Activated T-cell treated with anti-CD3 and anti-CD28 coated beads, Interleukin-2, amount 50 U/mL, for 1 hour (primary cell): ENCODE data around the gene GARS1.
"Not testable (repeated sequence)": the region's sequence is repeated elsewhere in the genome, so short reads cannot be mapped to it uniquely, and the experiment has no call there.

Experiments
- DNase-seq: peaks from one replicate; pipeline ENCODE4 v3.0.0-alpha.2; 2020

GARS1 gene

DNA sequence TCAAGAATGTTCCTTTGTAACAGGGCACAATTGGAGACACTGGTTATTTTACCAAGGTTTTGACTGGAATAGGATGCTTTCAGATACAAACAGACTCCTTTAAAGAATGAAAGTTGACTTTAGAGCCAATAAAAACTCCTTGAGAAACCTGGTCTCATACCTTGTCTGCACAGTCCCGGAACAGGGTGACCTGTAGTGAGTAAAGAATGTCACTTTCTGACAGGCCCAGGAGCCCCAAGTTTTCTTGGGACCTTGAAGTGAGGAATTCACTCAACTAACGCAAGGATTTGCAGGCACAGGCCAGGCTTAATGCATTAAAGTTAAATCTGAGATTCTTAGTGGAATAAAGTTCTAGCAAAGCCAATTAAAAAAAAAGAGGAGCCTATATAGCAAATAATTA is 11.5 kb upstream of the GARS1 start:
- DNase-seq = no peak

DNA sequence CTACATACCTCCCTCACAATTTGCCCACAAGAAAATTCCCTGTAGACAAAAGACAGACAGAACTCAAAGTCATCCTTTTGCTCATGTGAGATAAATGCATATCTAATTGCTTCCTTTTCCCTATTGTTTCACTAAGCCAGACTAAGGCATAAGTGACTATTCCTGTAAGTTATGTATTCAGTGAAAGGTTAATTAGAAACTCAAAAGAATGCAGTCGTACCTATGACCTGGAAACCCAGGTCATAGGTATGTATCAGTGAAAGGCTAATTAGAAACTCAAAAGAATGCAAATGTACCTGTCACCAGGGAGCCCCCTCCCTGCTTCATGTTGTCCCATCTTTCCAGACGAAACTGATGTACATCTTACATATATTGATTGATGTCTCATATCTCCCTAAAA is 10.3 kb upstream of the GARS1 start:
- DNase-seq = no peak

DNA sequence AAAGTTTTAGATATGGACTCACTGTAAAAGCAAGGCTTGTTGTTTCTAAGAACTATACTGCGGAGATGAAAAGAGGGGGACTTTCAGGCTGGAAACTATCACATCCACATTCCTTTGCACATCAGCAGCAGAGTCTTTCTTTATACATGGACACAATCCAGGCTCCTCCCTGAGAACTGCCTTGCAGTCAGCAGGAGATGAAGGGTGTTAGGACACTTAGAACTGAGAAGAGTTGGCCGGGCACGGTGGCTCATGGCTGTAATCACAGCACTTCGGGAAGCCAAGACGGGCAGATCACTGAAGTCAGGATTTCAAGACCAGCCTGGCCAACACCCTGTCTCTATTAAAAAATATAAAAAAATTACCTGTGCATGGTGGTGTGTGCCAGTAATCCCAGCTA is 9.7 kb upstream of the GARS1 start:
- DNase-seq = no peak

DNA sequence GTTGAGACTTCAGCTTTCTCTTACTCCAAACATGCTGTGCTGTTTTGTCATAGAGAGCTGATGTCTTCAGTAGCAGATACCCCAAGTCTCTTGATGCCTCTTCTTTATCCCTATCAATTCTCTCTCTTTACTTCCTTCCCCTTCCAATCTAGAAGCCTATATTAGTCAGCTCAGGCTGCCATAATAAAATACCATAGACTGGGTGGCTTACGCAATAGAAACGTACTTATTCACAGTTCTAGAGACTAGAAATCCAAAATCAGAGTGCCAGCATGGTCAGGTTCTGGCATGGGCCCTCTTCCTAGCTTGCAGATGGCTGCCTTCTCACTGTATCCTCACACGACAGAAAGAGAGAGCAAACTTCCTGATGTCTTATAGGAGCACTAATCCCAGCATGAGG is 9.0 kb upstream of the GARS1 start:
- no peak for DNase-seq

DNA sequence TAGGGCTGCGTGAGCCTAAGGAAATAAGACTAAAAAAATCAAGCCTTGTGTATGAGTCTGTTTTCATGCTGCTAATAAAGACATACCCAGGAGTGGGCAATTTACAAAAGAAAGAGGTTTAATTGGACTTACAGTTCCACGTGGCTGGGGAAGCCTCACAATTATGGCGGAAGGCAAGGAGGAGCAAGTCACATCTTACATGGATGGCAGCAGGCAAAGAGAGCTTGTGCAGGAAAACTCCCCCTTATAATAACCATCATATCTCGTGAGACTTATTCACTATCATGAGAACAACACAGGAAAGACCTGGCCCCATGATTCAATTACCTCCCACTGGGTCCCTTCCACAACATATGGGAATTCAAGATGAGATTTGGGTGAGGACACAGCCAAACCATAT is 7.1 kb upstream of the GARS1 start:
- not testable (repeated sequence) for DNase-seq

DNA sequence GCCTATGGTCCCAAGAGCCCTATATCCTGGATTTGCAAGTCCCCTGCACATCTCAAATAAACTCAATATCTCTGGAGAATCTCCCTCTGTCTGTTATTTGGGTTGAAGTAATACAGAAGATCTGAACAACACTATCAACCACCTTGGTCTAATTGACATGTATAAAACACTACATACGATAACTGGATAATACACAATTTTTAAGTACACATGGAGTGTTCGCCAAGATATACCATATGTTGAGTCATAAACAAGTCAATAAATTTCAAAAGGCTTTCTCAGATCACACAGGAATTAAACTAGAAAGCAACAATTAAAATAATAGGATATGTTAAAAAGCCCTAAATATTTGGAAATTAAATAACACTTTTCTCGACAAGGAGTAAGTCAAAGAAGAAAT is 5.6 kb upstream of the GARS1 start:
- DNase-seq = no peak

DNA sequence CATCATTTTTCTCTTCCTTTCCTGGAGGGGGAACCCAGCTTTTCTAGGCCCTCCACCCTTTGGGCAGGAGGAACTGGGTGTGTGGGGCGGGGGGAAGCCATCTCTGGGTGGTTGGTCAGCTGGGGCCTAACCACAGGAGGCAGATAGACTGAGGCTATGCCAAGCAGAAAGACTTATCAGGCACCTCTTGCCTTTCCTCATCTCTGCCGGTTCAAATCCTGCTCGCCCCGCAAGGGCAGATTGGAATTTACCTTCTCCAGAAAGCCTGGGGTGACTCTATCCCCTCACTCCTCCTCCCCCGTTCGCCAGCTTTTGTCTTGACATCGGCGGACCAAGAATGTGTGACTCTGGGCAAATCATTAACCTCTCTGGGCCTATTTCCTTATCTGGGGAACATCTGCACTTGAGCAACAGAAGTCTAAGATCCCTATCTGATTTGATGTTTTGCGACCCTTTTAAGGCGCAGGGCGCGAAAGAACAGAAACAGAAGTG is 584 bp upstream of the GARS1 start:
- peak; percentile 57 for DNase-seq

DNA sequence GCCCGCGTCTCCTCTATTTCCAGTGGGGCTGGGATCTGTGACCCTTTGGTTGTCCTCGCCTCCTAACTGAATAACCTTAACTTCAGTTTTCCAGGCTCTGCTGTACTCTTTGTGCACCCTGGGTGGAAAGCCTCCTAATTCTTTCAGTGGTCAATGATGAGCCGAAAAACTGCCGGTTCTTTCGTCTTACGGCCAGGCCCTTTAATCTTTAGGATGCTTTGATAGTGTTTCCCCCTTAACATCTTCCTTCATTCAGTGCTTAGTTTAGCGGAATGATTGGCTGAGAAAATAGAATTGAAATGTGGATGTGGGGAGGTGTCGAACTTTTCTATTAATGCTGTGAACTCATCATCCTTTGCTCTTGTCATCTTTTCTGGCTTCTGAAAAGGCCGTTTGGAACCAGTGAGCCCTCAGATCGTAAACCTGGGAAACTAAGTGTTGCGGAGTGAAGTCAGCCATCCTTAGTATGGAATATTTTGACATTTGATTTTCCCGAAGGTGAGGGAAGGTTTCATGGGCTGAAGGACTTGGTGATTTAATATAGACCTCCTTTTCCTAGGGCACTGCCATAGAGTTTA is 847 bp downstream of the GARS1 start:
- no peak for DNase-seq

DNA sequence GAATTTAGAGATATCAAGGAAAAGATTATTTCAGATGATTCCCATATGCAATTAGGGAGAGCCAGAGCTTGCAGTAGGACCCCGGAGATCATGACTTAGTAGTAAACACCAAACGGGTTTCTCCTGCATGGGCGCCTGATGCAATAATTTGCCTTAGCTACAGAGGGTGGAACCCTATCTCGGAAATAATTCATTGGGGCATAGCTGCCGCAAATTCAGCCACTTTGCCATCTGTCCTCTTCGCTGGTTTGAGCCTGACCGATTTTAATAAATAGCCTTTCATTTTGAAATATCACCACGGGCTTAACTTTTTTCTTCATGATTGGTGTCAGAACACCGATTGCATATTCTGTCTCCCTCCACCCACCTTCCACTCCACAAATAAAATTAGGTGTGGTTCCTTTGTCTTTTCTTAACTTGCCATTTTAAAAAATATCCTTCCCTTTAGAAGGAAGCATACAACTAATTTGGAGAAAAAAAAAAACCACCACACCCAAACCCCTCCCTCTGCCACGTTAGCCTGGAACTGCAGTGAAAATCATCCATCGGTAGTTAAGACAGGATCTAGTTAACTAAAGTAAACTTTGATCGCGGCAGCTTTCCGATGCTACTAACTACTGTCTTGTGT is 1.4 kb downstream of the GARS1 start:
- DNase-seq = no peak

DNA sequence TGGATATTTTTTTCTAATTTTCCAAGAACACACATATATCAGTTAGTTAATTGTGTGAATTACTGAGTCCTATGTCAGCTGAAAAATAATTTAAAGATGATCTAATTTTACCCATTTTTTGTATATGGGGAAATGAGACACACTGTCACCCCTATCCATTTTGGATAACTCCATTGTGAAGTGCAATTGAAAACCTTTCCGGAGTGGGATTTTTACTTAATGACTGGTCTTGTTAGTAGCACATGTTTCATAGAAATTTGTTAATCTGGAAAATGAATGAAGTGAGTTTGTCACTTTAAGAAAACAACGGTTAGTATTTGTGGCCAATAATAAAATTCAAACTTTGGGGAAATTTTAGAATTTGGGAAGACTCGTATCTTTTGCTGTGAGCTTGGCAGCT is 2.0 kb downstream of the GARS1 start:
- DNase-seq = no peak

DNA sequence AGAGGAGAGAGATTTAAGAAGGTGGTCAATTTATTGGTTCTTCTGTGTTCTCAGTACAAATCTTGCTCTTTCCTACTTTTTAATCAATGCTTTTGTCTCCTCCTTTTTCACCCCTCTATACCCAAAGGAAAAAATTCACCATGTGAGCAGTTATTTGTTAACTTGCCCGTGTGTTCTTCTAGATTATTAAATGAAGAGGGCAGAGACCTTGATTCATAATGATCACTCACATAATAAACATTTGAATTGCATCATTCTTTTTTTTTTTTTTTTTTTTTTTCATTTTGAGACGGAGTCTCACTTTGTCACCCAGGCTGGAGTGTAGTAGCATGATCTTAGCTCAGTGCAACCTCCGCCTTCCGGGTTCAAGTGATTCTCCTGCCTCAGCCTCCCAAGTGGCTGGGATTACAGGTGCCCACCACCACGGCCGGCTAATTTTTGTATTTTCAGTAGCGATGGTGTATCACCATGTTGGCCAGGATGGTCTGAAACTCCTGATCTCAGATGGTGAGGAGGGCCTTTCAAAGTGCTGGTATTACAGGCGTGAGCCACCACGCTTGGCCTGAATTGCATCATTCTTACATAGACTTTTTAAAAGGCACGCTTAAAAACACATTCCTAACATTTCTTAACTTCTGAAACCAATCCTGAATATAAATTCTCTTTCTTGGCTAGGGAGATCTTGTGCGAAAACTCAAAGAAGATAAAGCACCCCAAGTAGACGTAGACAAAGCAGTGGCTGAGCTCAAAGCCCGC is 3.6 kb downstream of the GARS1 start:
- DNase-seq = no peak

DNA sequence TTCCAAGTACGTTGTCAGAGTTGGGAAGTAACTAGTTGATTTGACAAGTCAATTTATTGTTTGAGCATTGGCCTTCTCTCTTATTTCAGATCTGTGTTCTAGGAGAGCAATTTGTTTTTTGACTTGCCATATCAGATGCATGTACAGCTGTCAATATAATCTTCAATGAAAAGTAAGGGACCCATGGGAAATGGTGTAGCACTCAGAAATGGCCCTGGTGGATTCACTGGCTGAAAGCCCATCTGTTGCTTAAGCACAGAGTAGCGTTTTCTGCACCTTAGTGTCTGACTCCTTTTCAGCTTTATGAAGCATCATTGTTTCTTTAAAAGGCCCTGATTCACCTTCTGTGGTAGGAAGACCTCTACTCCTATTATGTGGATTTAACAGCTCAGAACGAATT is 10.2 kb downstream of the GARS1 start:
- no peak for DNase-seq

DNA sequence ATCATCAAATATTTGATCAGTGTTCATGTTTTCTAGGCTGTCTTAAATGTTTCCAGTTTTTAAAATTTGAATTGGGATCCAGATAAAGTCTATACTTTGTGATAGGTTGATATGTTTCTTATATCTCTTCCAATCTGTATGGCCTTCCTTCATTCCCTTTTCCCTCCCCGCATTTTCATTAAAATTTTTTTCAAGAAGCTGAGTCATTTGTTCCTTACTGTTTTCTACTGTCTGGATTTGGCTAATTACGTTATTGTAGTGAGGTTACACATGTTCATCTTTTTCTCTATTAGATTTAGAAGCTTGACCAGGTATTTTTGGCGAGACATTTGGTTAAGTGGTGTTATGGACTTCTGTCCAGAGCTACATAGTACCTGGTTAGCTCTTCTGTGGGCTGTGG is 11.2 kb downstream of the GARS1 start:
- DNase-seq = no peak

DNA sequence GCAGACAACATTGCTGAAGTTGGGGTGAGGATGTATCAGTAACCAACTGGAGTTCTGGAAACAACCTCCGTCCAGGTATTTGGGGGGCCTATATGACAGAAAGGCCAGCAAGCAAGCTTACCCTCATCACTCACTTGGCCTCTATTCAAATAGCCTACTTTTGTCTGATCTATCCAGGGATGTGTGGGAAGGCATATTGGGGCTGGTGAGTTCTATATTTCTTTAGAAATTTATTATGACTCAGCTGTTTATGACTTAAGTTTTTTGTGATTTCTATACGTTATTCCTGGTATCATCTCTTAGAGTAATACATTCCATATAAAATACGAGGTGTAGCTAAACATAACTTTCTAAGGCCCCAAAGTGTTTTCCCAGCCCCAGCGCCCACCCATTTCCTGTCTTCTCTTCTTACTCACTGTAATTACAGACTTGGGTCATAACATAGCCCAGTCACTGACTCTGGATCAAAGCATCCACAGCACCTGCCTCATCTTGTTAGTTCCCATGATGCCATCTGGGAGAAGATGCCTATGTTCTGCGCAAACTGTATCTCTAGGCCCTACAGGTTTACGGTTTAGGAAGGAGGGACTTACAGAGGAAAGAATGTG is 18.1 kb downstream of the GARS1 start:
- DNase-seq = no peak

DNA sequence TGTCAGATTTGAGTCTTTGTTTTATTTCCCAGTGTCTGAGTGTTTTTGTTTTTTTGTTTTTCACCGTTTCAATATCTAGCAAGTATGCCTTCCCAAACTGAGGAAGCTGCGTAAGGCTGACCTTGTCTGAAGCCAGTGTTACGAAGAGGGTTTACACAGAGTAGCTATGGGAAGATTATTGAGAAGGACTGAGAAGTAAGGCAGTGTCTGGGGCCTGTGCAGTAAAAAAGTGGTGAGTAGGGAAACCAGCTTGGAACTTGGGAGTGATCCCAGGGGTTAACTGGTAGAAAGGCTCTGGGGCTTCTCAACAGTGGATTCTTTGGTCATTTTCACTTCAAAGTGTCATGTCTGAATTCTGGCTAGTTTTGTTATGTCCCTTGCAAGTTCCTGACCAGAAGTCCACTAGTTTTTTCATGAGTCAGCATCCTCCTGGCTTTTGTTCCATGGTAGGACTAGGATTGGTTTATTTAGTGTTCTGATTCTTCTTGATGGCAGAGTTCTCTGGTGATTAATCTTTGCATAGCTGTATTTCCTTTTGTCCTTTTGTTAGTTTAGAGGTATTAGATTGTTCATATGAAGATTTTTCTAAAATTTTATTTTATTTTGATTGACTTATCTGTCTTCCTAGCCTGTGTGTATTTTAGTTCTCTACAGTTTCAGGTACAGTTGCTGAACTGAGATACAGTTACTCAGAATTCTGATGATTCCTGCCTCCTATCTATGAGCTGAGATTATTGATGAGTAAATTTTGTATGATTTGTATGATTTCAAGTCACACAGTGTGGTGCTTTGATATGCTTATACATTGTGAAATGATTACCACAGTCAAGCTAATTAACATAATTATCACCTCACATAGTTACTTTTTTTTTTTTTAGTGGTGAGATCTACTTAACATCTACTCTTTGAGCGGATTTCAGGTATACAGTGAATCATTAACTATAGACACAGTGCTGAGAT is 19.0 kb downstream of the GARS1 start:
- DNase-seq = no peak

DNA sequence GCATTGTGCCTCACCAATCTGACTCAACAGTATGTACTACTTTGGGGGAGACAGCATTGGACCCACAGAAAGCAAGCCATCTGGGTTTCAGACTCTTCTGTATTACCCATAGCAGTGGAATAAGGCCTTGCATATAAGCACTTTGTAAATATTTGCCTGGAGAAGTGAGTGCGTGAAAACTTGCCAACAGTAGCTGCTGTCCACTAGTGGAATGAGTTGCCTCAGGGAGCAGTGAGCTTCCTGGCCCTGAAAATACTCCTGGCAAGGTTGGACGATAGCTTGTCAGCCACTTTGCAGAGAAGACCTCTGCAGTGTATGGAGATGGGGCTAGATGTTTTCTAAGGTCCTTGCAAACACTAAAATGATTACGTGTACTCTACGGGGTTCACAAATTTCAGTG is 21.6 kb downstream of the GARS1 start:
- no peak for DNase-seq

DNA sequence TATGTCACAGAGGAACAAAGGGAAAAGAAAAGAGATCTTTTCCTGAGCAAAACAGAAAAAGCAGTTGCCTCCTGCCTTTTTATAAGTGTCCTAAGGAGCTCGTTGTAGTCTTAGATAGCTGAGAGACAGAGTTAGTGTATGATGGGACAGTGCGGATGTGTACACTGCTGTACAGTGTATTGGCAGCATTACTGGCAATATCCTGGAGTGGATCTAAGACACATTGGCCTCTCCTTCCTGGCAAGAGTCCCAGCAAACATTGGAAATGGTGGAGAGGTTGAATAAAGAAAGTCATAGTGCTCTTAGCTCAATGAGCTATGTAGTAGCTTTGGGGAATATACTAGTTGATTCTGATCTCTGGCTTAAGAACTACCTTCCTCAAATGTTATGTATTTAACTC is 22.7 kb downstream of the GARS1 start:
- no peak for DNase-seq

DNA sequence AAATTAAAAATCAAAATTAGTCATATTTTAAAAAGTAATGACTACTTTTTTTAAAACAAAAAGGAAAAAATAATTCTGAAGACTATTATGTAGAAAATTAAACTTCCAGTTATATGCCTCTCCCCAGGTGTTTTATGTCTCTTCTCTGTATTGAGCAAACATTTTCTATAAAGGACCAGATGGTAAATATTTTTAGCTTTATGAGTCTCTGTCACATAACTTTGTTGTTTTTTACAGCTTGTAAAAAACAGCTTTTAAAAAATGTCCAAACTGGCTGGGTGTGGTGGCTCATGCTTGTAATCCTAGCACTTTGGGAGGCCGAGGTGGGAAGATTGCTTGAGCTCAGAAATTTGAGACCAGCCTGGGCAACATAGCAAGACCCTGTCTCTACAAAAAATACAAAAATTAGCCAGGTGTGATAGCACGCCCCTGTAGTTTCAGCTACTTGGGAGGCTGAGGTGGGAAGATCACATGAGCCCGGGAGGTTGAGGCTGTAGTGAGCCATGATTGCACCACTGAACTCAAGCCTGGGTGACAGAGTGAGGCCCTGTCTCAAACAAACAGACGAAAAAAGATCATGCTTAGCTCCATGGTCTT is 23.5 kb downstream of the GARS1 start:
- DNase-seq = no peak

DNA sequence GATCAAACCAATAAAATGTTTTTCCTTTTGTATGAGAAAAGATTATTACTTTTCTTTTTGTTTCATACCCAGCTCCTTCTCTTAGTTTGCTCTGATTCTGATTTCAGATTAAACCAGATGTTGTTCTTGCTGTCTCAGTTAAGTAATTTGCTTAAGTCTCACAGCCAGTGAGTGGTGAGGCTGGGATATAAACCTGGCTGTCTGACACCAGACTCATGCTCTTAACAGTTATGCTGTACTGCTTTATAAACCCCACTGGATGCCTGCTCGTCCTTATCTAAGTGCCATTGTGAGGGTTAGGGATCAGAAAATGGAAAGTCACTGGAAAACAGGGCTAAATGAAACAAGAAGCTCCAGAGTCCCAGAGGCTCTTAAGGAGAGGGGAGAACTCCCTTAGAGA is 24.3 kb downstream of the GARS1 start:
- no peak for DNase-seq

DNA sequence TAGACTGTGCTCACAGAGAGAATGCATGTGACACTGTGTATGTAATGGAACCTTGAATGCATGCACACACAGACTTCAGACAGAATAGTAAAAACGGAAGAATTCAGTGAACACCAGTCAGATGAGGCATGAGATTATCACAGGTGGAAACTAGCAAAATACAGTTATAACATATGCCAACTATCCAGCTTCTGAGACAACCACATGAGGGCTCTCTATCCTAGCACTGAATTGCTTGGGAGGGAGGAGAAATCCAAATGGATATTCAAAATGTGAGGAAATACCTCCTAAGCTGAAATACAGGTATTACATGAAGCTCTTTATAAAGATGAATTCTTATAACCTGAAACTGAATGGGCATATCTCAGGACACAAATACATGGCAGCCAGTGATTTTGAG is 30.6 kb downstream of the GARS1 start:
- no peak for DNase-seq

DNA sequence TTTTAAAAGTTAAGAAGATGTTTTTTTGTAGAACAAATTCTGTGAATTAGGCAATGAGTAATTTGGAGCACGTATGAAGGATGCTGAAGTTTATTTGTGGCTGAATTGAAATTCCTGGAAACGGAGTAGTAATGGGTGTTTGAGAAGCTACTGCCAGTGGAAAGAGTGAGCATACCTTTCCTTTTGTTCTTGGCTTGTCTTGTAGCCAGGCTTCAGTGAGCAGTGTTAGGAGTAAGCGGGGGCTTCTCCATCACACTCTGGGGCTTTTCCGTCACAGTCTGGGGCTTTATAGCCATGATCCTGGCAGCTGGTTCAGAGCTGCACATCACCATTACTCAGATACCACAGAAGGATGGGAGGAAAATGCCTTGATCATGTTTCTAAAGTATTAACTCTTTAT is 32.3 kb downstream of the GARS1 start:
- DNase-seq = no peak

DNA sequence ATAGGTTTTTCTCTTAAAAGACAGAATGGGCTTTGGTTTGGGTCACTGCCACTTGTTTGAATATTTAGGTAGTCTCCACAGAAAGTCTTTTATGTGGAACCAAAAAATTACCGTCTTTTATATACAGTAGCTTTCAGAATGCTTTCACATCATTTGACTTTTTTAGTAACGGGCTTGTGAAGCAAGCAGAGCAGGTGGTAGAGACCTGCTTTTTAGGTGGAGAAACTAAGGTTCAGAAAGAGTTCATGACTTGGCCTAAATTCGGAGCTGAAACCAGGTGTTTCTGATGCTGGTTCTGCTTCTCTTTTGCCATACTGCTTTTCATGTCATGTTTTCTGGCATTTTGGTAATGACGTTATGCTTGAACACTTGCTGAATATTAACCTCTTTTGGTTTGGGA is 36.3 kb downstream of the GARS1 start:
- DNase-seq = no peak
